Caki2 (cell line): ENCODE measurements around the gene KIAA2012. TPM values are rescaled to one million over a fixed set of nuclear protein-coding genes. Genes with fewer than 3 reads are reported as not detected.

ENCODE experiments used
- DNase-seq: peaks from one replicate; pipeline ENCODE4 v3.0.0-alpha.2; 2015; ENCODE audit warnings: low read depth
- in situ Hi-C: cut with HindIII; loops from 2 replicates; pipeline ENCODE4 v1.10.0; 2016; ENCODE audit warnings: low sequenced_read_pairs, low pct_unique_long_range_greater_than_20kb, mixed read lengths
- total RNA-seq: library from RNA; depleted of rRNA; stranded (reverse); fragments of >200 nt; shearing (Covaris generic); gene quantifications from 2 replicates; pipeline ENCODE4 v1.2.3, GENCODE V29; 2014; ENCODE audit warnings: low replicate concordance; rRNA removed

KIAA2012 gene
- total RNA-seq, result not detected in 2 replicates

- in situ Hi-C loops, result no loop called here
- DNase-seq, result no peak
These were observed at the start of gene KIAA2012 for GRCh38 chr2:202072737-202073401. KIAA2012 (plus strand) TSS chr2:202073255; CDS start chr2:202073628, 373 bp downstream.

GRCh38 chr2:202023904-202024266 is 49.2 kb upstream of the KIAA2012 start:
- DNase-seq, result no peak

DNA sequence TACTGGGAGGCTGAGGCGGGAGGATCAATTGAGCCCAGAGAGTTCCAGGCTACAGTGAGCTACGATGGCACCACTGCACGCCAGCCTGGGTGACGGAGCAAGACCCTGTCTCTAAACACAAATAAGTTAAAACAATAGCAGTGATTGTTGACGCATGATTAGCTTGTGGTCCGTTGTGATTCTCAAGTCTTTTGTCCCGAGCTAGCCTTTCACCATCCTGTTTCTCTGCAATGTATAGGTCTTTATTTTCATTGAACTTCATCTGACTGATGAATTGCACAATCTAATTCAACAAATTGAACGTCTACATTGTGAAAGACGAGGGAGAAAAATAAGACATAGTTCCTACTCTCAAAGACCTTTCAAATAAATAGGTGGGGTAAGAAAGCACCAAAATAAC is 48.2 kb upstream of the KIAA2012 start:
- in situ Hi-C loops, result no loop called here
- no peak for DNase-seq

More at GRCh38 chr2:202023904-202024266, 49.2 kb upstream of the KIAA2012 start:
- in situ Hi-C loops, result no loop called here

DNA sequence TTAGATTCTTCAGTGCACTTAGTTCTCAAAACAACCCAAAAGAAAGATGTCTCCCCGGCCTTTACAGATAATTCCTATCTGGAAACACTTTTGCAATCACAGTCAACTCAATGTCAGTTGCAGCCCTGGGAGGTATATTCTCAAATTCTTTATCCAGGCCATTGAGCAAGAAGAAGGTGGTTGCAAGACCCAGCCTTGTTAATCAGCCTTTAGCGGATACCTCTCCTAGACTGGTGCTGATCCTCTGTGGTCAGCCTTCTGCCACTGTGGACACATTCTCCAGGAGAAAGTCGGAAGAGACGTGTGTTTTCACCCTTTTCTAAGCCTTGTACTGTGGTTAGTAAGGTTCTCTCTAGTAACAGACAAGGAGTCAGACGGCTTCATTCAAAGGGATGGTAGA is 47.2 kb upstream of the KIAA2012 start:
- DNase-seq, result no peak
- in situ Hi-C loops, result no loop called here

- in situ Hi-C loops, result no loop called here
- no peak for DNase-seq
These were observed 46.5 kb upstream of the KIAA2012 start for GRCh38 chr2:202026507-202026906.

DNA sequence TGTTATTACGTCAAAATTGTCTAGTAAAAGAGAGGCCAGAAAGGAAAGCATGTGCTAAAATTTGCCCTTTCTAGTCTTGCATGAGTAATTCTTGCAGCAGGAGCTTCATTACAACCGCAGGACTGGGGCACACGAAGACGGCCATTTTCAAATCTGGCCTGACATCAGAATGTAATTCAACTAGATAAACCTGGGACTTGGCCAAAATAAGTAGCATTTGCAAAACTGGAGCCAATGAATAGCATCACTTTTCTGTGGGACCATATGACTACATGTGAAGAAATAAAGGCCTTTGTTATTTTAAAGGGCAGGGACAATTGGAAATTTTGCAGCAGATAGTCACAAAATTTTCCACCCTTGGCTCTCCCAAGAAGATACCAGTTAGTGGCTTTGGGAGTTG is 42.4 kb upstream of the KIAA2012 start:
- in situ Hi-C loops, result no loop called here

DNA sequence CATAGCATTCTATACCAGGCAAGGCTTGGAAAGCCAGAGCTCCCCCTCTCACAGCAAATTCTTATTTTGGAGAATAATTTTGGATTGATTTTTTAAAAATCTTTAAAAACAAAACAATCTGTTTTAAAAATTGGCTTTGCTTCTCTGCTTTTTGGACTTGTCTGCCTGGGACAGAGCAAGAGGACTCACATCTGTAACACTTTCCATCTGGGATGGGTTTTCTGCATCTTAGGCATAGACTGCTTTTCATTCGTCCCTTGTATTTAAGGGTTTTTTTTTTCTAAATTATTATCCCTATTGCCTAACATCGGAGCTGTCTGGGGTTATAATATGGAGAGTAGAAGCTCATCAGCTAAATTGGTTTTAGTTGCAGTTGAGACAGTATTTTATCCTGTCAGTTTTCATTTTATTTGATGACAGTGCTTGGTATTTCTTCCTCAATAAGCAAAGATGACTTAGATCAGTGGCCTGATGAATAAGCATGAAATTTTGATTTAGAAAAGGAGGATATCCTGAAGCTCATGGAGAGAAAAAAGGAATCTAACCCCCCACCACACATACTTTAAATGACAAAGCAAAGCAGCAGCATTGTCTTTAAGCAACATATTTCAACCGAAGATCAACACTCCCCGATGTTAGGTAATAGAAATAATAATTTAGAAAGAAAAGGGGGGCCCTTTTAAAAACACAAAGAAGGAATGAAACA is 41.7 kb upstream of the KIAA2012 start:
- no peak for DNase-seq
- in situ Hi-C loops, result no loop called here

More for the DNA sequence above, 42.4 kb upstream of the KIAA2012 start:
- DNase-seq, result no peak

DNA sequence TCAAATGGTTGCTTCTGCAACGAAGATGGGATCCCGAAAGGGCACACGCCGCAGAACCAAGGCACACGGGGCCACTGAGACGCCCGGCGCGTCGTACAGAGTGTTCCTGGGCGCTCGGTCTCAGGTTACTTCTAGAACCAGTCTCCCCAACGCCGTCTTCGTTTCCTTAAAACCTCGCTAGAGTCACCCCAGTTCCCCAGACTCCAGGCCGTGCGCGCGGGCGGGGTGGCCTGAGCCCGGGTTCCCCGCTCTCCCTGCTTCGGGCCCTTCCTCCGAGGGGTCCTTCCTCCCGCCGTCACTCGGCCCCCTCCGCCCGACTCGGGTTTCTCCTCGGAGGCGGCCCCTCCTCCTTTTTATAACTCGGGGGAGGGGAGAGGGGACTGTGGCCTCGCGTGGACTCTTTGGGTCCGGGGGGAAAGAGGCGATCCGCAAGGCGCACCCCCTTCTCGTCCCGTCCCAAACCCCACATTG is 40.2 kb upstream of the KIAA2012 start:
- in situ Hi-C loops, result no loop called here
- no peak for DNase-seq

DNA sequence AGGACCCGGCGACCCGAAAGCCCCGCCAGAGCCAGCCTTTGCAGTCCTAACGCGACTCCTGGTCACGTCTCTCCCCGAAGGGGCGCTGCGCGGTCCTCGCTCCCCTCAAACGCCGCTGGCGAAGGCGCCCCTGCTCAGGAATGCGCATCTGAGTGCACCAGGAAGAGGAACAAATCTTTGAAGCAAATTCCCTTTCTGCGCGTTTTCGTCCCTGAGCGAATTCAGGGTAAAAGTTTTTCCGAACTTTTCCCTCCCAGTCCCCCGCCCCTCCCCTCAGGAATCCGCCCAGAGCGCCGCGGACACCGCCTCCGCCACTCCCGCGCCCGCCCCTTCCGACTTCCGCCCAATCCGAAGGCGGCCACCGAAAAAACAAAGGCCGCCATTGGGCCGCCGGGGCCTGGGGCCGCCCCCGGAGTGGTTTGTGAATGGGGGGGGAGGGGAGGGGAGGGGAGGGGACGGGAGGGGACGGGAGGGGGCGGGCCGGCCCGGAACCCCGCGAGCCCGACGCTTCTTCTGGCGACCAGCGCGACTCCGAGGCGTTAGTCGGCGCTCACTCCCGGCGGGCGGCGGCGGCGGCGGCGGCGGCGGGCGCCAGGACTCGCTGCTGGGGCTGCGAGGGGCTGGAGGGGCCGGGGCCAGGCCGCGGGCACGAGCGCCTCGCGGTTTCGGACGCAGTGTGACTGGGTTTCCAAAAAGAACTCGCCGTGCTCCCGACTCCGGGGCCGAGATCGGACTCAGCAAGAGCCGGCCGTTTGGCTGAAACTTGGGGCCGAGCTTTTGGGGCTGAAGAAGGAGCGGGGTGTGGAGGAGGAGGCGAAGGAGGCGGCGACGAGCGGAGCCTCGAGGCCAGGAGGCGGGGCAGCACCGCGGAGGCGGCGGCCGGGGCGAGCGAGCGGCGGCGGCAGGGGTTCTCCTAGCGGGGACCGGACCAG is 39.5 kb upstream of the KIAA2012 start, which contains the start of gene FZD7:
Gene FZD7, plus strand, starts transcription at position 539 of the 932 bp plus-strand sequence. CDS start 793 bp downstream, outside the sequence.
- peak; percentile 93 for DNase-seq
- in situ Hi-C loops, result no loop called here

DNA sequence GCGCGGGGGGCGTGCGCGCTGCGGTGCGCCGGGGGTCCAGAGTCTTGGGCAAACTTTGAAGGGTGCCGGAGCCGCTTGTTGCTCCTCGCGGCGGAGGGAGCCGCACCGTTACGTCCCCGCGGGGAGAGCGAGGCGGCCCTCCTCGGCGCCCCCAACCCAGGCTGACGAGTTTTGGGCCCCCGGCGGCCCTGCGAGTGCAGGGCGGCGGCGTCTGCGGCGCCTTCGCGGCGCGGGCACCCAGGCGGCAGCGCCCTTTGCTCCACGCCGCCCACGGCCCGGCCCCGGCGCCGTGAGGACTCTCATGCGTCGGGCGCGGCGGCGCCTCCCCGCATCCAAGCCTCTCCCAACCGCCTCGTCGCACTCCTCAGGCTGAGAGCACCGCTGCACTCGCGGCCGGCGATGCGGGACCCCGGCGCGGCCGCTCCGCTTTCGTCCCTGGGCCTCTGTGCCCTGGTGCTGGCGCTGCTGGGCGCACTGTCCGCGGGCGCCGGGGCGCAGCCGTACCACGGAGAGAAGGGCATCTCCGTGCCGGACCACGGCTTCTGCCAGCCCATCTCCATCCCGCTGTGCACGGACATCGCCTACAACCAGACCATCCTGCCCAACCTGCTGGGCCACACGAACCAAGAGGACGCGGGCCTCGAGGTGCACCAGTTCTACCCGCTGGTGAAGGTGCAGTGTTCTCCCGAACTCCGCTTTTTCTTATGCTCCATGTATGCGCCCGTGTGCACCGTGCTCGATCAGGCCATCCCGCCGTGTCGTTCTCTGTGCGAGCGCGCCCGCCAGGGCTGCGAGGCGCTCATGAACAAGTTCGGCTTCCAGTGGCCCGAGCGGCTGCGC is 38.6 kb upstream of the KIAA2012 start:
- in situ Hi-C loops, result no loop called here
- DNase-seq, result peak; percentile 66

DNA sequence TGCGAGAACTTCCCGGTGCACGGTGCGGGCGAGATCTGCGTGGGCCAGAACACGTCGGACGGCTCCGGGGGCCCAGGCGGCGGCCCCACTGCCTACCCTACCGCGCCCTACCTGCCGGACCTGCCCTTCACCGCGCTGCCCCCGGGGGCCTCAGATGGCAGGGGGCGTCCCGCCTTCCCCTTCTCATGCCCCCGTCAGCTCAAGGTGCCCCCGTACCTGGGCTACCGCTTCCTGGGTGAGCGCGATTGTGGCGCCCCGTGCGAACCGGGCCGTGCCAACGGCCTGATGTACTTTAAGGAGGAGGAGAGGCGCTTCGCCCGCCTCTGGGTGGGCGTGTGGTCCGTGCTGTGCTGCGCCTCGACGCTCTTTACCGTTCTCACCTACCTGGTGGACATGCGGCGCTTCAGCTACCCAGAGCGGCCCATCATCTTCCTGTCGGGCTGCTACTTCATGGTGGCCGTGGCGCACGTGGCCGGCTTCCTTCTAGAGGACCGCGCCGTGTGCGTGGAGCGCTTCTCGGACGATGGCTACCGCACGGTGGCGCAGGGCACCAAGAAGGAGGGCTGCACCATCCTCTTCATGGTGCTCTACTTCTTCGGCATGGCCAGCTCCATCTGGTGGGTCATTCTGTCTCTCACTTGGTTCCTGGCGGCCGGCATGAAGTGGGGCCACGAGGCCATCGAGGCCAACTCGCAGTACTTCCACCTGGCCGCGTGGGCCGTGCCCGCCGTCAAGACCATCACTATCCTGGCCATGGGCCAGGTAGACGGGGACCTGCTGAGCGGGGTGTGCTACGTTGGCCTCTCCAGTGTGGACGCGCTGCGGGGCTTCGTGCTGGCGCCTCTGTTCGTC is 37.7 kb upstream of the KIAA2012 start:
- DNase-seq, result no peak
- in situ Hi-C loops, result no loop called here

GRCh38 chr2:202035941-202036372 is 37.1 kb upstream of the KIAA2012 start:
- DNase-seq, result no peak
- in situ Hi-C loops, result no loop called here

DNA sequence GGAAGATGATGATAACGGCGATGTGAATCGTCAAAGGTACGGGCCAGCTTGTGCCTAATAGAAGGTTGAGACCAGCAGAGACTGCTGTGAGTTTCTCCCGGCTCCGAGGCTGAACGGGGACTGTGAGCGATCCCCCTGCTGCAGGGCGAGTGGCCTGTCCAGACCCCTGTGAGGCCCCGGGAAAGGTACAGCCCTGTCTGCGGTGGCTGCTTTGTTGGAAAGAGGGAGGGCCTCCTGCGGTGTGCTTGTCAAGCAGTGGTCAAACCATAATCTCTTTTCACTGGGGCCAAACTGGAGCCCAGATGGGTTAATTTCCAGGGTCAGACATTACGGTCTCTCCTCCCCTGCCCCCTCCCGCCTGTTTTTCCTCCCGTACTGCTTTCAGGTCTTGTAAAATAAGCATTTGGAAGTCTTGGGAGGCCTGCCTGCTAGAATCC is 36.4 kb upstream of the KIAA2012 start:
- in situ Hi-C loops, result no loop called here
- DNase-seq, result peak; percentile 43

DNA sequence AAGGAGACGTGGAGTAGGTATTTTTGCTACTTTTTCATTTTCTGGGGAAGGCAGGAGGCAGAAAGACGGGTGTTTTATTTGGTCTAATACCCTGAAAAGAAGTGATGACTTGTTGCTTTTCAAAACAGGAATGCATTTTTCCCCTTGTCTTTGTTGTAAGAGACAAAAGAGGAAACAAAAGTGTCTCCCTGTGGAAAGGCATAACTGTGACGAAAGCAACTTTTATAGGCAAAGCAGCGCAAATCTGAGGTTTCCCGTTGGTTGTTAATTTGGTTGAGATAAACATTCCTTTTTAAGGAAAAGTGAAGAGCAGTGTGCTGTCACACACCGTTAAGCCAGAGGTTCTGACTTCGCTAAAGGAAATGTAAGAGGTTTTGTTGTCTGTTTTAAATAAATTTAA is 36.0 kb upstream of the KIAA2012 start:
- peak; percentile 37 for DNase-seq
- in situ Hi-C loops, result no loop called here

DNA sequence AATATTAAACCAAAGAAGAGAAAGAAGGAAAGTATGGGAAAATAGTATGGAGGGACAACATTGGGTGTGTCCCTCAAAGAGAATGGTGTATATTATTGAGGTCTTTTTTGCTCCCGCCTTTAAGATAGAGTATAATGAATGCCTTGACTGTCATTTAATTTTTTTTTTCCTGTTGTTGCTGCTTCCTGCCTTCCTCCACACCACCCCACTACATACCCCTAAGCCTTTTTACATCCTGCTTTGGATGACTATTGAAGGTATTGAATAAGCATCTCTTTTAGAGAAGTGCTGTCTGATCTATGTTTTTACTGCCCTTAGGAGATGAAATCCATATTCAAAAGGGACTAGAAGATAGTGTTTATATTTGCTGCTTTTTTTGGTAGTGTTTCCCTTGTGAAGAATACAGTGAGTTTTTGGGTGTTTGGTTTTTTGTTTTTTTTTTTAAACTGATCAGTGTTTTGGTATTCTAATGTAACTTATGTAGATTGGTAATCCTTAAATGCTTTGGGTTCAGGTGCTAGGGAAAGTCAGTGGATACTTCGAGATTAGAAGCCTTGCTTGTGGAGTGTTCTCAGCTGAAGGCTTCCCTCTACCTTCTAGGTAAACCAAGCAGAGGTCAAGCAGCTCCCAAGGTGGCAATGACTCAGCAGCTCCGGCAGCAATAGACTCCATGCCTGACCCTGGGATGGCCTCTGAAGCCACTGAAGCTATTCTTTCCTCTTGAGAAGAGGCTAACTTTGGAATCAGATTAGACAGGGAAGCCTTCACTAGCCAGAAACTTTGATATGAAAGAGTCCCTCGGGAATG is 34.4 kb upstream of the KIAA2012 start:
- in situ Hi-C loops, result no loop called here
- peak; percentile 85 for DNase-seq
